Stromal cell of bone marrow (primary cell): ENCODE results near the gene CCNG1.
A peak's percentile ranks its signal among the peaks of the same experiment; 100 is the strongest.
"Not testable (repeated sequence)": the region's sequence is repeated elsewhere in the genome, so short reads cannot be mapped to it uniquely, and the experiment has no call there.

Experiments used
- DNase-seq: peaks from one replicate; pipeline ENCODE4 v3.0.0-alpha.2; 2012; ENCODE audit warnings: low read depth

CCNG1 gene

DNA sequence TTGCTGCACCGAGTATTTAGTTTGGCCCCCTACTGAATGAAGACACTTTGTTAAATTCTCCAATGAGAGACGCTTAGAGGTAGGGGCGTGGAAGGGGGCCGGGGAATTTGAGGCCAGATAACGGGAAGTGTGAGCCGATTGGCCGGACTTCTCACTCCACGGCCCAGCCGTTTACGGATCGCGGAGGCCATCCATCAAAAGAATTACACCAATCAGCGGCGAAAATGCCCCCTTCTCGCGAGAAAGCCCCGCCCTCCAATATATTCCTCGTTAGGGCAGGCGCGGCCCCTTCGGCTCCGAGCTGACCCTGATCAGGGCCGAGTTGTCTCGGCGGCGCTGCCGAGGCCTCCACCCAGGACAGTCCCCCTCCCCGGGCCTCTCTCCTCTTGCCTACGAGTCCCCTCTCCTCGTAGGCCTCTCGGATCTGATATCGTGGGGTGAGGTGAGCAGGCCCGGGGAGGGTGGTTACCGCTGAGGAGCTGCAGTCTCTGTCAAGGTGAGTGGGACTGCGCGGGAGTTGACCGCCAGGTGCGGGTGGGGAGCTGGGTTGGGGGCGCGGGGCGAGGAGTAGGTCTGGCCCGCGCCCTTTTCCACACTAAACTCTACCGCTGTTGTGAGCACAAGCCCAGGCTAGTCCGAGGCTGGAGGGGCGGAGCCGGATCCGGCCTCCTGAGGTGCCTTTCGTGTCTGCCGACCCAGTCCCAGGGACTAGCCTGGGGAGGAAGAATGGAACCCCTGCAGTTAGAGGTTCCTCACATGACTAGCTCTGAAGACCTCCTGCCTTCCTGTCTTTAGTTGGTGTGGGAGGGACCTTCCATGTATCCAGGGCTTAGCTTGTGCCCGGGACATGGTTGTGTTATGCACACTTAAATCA is at the start of gene CCNG1:
CCNG1 (plus strand) TSS at position 287 of the 874 bp plus-strand sequence. CDS start 1,662 bp downstream, outside the sequence.
- DNase-seq: peak; percentile 93

DNA sequence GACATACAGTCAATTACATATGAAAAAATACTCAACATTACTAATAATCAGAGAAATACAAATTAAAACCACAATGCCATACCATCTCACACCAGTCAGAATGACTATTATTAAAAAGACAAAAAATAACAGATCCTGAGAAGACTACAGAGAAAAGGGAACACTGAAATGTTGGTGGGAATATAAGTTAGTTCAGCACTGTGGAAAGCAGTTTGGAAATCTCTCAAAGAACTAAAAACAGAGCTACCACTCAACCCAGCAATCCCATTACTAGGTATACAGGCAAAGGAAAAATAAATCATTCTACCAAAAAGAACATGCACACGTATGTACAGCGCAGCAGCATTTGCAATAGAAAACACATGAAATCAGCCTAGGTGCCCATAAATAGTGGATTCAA is 41.6 kb upstream of the CCNG1 start:
- DNase-seq: no peak

GRCh38 chr5:163396818-163397340 is 40.5 kb upstream of the CCNG1 start:
- not testable (repeated sequence) for DNase-seq

DNA sequence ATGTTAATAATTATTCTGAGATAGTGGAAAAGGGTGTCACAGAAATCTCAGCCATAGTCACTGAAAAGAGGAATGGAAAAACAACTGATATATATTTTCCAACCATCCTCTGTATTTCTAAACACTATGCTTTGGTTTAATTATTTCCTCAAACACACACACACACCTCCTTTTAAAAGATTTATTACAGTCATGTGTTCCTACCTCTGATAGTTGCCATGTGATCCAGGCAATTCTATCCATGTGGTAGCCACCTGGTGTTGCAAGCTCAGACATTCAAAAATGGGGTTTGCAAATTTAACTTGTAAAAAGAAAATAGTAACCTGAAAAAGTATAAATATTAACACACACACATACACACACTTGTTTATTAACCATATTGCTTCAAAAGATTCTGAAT is 40.0 kb upstream of the CCNG1 start:
- no peak for DNase-seq

DNA sequence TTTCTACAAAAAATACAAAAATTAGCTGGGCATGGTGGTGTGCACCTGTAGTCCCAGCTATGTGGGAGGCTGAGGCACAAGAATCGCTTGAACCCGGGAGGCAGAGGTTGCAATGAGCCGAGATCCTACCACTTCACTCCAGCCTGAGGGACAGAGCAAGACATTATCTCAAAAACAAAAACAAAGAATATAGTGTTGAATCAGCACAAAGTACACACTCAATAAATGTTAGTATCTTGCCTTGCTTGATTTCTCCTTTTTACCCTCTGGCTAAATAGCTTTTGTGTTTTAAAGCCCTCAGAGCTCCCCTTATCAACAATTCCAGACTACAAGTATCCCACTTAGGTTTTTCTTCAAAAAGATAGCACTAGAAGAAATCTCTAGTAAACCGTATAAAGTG is 37.5 kb upstream of the CCNG1 start:
- DNase-seq: no peak

DNA sequence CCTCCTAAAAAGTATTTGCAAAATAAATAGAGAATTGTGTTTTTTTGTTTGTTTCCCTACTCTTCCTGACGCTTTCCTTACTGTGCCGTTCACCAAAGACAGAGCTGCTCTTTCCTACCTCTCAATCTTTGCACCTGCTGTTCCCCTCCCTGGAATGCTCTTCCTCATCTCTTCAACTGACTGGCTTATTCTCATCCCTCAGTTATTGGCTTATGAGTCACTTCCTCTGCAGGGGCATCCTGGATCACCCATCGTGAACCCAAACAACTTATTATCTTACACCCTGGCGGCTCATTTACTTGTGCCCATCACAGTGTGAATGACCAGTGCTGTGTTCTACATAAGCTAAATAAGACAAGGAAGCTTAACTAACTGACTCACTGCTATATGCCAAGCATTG is 36.1 kb upstream of the CCNG1 start:
- DNase-seq: no peak

- DNase-seq: no peak
These were observed 35.4 kb upstream of the CCNG1 start for GRCh38 chr5:163402007-163402406.

GRCh38 chr5:163404364-163405173 is 32.8 kb upstream of the CCNG1 start:
- DNase-seq: no peak

DNA sequence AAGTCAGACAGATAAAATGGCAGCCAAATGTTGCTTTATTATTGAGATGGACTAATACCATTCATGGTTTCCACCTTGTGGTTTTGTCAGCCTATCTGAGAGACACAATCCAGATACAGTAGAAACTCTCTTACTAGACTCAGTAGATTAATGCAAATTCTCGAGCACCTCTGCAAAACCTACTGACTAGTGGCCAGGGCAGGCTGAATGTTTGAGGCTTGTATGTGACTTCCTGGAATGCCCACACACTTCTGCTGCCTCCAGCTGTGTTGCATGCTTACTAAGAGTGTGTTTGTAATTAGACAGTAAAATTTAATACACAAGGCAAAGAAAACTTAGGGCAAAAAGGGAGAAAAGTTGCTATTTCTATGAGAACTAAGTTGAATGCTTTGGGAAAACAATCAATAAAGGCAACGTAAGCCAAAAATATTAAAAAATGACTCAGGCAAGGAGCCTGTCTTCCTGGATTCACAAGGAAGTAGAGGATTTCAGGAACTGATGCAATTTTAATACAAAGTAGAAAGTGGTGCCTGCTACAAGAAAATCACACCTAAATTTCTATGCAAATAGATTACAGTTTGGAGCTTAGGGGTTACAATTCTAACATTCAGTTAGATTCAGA is 30.2 kb upstream of the CCNG1 start:
- no peak for DNase-seq

GRCh38 chr5:163408311-163408923 is 29.0 kb upstream of the CCNG1 start:
- peak; percentile 46 for DNase-seq

DNA sequence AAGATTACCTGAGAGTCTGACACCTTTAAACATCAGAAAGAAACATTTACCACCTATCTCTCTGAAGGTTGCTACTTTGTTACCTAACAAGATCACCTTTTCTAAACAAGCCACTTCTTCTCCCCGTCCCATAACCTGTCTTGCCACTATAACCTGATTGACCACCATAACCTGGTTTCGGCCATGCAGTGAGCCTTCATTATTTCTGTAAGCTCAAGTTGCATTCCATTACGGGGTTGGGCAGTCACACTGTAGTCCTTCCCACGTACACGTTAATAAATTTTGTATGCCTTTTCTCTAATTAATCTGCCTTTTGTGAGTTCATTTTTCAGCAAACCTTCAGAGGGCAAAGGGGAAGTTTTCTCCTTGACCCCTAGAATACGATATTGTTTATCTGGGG is 28.0 kb upstream of the CCNG1 start:
- DNase-seq: no peak

GRCh38 chr5:163410505-163410904 is 26.9 kb upstream of the CCNG1 start:
- DNase-seq: no peak

DNA sequence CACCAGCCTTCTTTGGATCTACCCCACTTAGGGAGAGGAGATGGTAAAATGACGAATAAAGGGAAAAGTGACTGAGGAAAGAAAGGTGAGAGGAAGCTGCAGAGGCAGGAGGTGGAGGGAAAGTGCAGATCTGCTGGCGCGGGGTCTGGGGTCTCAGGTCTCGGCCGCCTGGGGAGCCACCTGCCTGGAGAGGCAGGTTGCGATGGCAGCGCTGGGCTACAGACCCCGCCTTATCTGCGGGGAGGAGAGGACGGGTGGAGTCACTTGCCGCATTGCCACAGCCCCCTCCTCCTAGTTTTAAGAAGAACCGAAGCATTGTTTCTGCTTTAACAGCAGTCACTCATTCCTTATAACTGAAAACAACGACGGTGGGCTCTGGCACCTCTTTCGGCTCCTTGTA is 21.7 kb upstream of the CCNG1 start:
- not testable (repeated sequence) for DNase-seq

GRCh38 chr5:163424836-163425235 is 12.6 kb upstream of the CCNG1 start:
- no peak for DNase-seq

- DNase-seq: not testable (repeated sequence)
These were observed 11.3 kb upstream of the CCNG1 start for GRCh38 chr5:163426128-163426527.

DNA sequence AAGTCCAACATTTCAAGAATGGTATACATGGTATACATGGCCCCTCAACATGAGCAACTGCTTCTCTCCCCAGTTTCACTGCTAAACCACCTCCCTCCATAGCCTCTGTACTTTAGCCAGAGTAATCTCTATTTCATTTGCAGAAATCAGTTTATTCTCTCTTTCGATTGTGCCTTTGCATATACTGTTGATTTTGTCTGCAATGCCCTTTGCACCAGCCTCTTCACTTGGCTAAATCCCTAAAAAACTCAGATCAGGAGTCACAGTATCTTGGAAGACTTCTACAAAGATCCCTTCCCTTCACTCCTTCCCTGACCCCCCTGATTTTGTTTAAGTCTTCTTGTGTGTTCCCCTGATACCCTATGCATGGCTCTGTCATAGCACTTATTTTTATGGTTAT is 4.9 kb upstream of the CCNG1 start:
- no peak for DNase-seq

DNA sequence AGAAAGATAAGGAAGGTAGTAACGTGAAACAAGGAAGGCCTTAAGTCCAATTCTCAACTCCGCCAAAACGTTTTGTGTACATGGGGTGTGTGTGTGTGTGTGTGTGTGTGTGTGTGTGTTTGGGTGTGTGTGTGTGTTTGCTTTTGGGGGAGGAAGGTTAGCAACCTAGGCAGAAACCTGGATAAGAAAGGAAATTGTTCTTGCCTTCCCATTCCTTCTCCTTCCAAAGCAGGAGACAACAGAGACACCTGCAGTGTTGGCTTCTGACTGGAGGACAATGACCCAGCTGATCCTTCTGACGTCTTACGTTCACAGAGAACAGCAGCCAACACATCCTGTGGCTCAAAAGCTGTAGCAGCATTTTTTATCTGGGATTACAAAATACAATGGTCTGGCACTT is 4.1 kb upstream of the CCNG1 start:
- DNase-seq: no peak

- DNase-seq: no peak
These were observed 3.0 kb upstream of the CCNG1 start for GRCh38 chr5:163434401-163434866.

GRCh38 chr5:163436515-163436914 is 880 bp upstream of the CCNG1 start:
- no peak for DNase-seq

DNA sequence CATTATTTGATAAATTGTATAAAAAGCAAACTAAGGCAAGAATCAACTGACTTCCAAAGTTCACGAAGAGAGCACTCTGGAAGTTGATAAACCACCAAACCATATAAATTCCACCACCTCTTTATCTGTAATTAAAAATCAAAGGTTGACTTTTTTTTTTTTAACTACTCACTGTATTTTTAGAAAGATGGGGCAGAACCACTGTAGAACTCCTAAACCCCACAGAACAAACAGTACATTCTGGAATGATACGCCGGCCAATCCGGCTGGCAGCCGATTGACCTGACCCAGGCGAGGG is 435 bp upstream of the CCNG1 start:
- no peak for DNase-seq

DNA sequence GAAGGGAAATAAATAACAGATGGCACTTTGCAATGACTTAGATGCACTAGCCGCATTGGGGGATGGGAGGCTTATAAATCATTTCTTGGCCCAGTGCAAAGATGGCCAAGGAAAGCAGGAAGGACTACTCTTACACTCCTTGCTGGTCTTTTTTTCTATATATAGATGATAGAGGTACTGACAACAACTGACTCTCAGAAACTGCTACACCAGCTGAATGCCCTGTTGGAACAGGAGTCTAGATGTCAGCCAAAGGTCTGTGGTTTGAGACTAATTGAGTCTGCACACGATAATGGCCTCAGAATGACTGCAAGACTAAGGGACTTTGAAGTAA is 1.7 kb downstream of the CCNG1 start:
- no peak for DNase-seq

DNA sequence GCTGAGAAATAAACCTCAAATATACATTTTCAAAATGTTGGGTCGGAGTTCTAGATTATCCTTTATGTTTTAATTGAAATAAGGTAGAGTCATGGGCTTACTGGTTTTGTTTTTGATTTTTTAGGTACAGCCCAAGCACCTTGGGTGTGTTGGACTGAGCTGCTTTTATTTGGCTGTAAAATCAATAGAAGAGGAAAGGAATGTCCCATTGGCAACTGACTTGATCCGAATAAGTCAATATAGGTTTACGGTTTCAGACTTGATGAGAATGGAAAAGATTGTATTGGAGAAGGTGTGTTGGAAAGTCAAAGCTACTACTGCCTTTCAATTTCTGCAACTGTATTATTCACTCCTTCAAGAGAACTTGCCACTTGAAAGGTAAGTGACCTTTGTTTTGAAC is 3.6 kb downstream of the CCNG1 start:
- no peak for DNase-seq
